Natural killer cell (primary cell): Measurements from ENCODE around the gene MS4A4A. TPM values are rescaled to one million over a fixed set of nuclear protein-coding genes. Genes with fewer than 3 reads are reported as not detected.

Source experiments
- ATAC-seq, 3 donors: fragments of 150-1000 bp in 2 of 3; fragments of 200-7000 bp in 1 of 3; cut with Tn5 transposase; 1 replicate in 1 of 3; 2 replicates in 2 of 3; pipeline ENCODE4 v1.10.0; 2021; ENCODE audit warnings: mild to moderate bottlenecking in 2 of 3, moderate library complexity in 2 of 3
- DNase-seq, 2 donors: peaks; one replicate each; pipeline versions ENCODE4 v3.0.0 to v3.0.0-alpha.2; 2013 to 2021; ENCODE audit warnings: mixed read lengths in 1 of 2
- H3K27ac ChIP-seq: one replicate; pipeline ENCODE4 v1.5.1; 2013; ENCODE audit warnings: mild to moderate bottlenecking, low read length
- H3K27me3 ChIP-seq: one replicate; pipeline ENCODE4 v1.6.1; 2013; ENCODE audit warnings: low read length; ENCODE audit not compliant: control insufficient read depth, insufficient read depth
- H3K36me3 ChIP-seq: one replicate; pipeline ENCODE4 v1.6.1; 2013; ENCODE audit warnings: low read length; ENCODE audit not compliant: control insufficient read depth, insufficient read depth
- H3K4me1 ChIP-seq: one replicate; pipeline ENCODE4 v1.6.1; 2013; ENCODE audit warnings: low read length; ENCODE audit not compliant: control insufficient read depth, insufficient read depth
- H3K4me3 ChIP-seq: one replicate; pipeline ENCODE4 v1.5.1; 2013; ENCODE audit warnings: low read length
- H3K9me3 ChIP-seq: one replicate; pipeline ENCODE4 v1.6.1; 2013; ENCODE audit warnings: low read length; ENCODE audit not compliant: control insufficient read depth, insufficient read depth
- H3K27ac Mint-ChIP-seq, 2 donors: one replicate each; pipeline ENCODE4 v1.8.0; 2022; ENCODE audit warnings: mild to moderate bottlenecking in 2 of 2, mixed read lengths in 2 of 2, moderate library complexity in 1 of 2
- H3K27me3 Mint-ChIP-seq, 2 donors: one replicate each; pipeline ENCODE4 v1.8.0; 2022; ENCODE audit warnings: low read depth in 2 of 2, mixed read lengths in 2 of 2
- H3K36me3 Mint-ChIP-seq: one replicate; pipeline ENCODE4 v1.8.0; 2022; ENCODE audit warnings: mixed read lengths
- H3K4me1 Mint-ChIP-seq, 2 donors: one replicate each; pipeline ENCODE4 v1.8.0; 2022; ENCODE audit warnings: mixed read lengths in 2 of 2
- H3K4me3 Mint-ChIP-seq: one replicate; pipeline ENCODE4 v1.8.0; 2022; ENCODE audit warnings: mild to moderate bottlenecking, moderate library complexity, mixed read lengths
- H3K9me3 Mint-ChIP-seq, 2 donors: one replicate each; pipeline ENCODE4 v1.8.0; 2022; ENCODE audit warnings: mixed read lengths in 2 of 2
- CTCF ChIP-seq: fragments of 200-600 bp; IDR thresholded peaks from one replicate; pipeline ENCODE4 v1.8.0; 2022; ENCODE audit warnings: antibody characterized with exemption
- WGBS: methylation state at CpG from one replicate; pipeline ENCODE4 v1.1.7; 2013; ENCODE audit warnings: missing lambda C conversion rate; ENCODE audit not compliant: insufficient coverage; 5-methylcytosine and 5-hydroxymethylcytosine counted together
- intact Hi-C: fragments of 100-400 bp; cut with micrococcal nuclease; formaldehyde crosslinking; loops from one replicate; pipeline ENCODE4 v1.14.2; 2022
- total RNA-seq, 4 donors: library from RNA; stranded (reverse); fragments of 120-200 nt in 1 of 4; gene quantifications; one replicate each; pipeline versions ENCODE4 v1.2.3 to v1.2.4, GENCODE V29; 2013 to 2022

Gene MS4A4A
- total RNA-seq, 3 donors from 2014 or later (not counting 1 experiment from before 2014, with no cell fraction given) = 0.71 to 1.6 (median 1.2) TPM

- Mint-ChIP-seq H3K4me1 (no peaks in the 10 kb centered on the region), H3K9me3 (no peaks in the 10 kb centered on the region), H3K27ac (no peak overlapping the region), H3K27me3 (peaks cover 5 to 16% of the 10 kb centered on the region in 2 donors), H3K36me3 (no peaks in the 10 kb centered on the region), H3K4me3 (no peak overlapping the region)
- 88% methylated on average over 4 of the region's 5 CpGs for WGBS
- no peak for TF ChIP-seq CTCF
- Histone ChIP-seq H3K9me3 (no peaks in the 10 kb centered on the region), H3K4me1 (no peaks in the 10 kb centered on the region), H3K27ac (no peak overlapping the region), H3K4me3 (no peak overlapping the region), H3K36me3 (no peaks in the 10 kb centered on the region), H3K27me3 (no peaks in the 10 kb centered on the region)
- intact Hi-C loops = no loop called here
- DNase-seq (no peak), ATAC-seq (no peak)
Measured at GRCh38 chr11:60303661-60304060, 23.2 kb downstream of the MS4A4A start.

- 92% methylated on average over 3 of the region's 3 CpGs for WGBS
Measured at GRCh38 chr11:60305906-60306619, 25.6 kb downstream of the MS4A4A start.

GRCh38 chr11:60307507-60308195, 27.2 kb downstream of the MS4A4A start:
- 90% methylated on average over 3 of the region's 3 CpGs for WGBS
- TF ChIP-seq CTCF = no peak
- no peak overlapping the region for H3K4me3 Mint-ChIP-seq

More at GRCh38 chr11:60305906-60306619, 25.6 kb downstream of the MS4A4A start:
- Mint-ChIP-seq H3K27me3 (peaks cover 5 to 24% of the 10 kb centered on the region in 2 donors), H3K4me3 (no peak overlapping the region), H3K36me3 (no peaks in the 10 kb centered on the region), H3K27ac (no peak overlapping the region), H3K4me1 (no peaks in the 10 kb centered on the region), H3K9me3 (no peaks in the 10 kb centered on the region)
- intact Hi-C loops = no loop called here
- Histone ChIP-seq H3K27me3 (no peaks in the 10 kb centered on the region), H3K4me3 (no peak overlapping the region), H3K4me1 (no peaks in the 10 kb centered on the region), H3K9me3 (no peaks in the 10 kb centered on the region), H3K27ac (no peak overlapping the region), H3K36me3 (no peaks in the 10 kb centered on the region)
- DNase-seq (no peak), ATAC-seq (no peak)
- no peak for TF ChIP-seq CTCF

More at GRCh38 chr11:60307507-60308195, 27.2 kb downstream of the MS4A4A start:
- no peaks in the 10 kb centered on the region for H3K27me3 ChIP-seq
- no peak overlapping the region for H3K27ac ChIP-seq
- H3K9me3 ChIP-seq = no peaks in the 10 kb centered on the region
- Mint-ChIP-seq H3K27me3 (peaks cover 5 to 26% of the 10 kb centered on the region in 2 donors), H3K27ac (no peak overlapping the region), H3K36me3 (no peaks in the 10 kb centered on the region), H3K9me3 (no peaks in the 10 kb centered on the region), H3K4me1 (no peaks in the 10 kb centered on the region)
- intact Hi-C loops = no loop called here
- H3K4me1 ChIP-seq = no peaks in the 10 kb centered on the region
- DNase-seq (no peak), ATAC-seq (no peak)
- no peaks in the 10 kb centered on the region for H3K36me3 ChIP-seq
- no peak overlapping the region for H3K4me3 ChIP-seq
